GM12865 (cell line): ENCODE measurements around the gene PRRG1.
"Not testable (repeated sequence)": the region's sequence is repeated elsewhere in the genome, so short reads cannot be mapped to it uniquely, and the experiment has no call there.

Experiments used
- DNase-seq: peaks from one replicate; pipeline ENCODE4 v3.0.0; 2010; ENCODE audit warnings: low read depth
- H3K4me3 ChIP-seq: 2 replicates; pipeline ENCODE4 v1.5.1; 2011; ENCODE audit warnings: mild to moderate bottlenecking, low read depth, low read length, control low read depth
- TF ChIP-seq, protein P1 (sequence below): IDR thresholded peaks from 2 replicates; pipeline ENCODE4 v1.5.1; 2011; ENCODE audit warnings: low read length, control low read depth, low read depth, inconsistent platforms; ENCODE audit not compliant: insufficient read depth; ENCODE audit errors: missing control alignments

Gene PRRG1

DNA sequence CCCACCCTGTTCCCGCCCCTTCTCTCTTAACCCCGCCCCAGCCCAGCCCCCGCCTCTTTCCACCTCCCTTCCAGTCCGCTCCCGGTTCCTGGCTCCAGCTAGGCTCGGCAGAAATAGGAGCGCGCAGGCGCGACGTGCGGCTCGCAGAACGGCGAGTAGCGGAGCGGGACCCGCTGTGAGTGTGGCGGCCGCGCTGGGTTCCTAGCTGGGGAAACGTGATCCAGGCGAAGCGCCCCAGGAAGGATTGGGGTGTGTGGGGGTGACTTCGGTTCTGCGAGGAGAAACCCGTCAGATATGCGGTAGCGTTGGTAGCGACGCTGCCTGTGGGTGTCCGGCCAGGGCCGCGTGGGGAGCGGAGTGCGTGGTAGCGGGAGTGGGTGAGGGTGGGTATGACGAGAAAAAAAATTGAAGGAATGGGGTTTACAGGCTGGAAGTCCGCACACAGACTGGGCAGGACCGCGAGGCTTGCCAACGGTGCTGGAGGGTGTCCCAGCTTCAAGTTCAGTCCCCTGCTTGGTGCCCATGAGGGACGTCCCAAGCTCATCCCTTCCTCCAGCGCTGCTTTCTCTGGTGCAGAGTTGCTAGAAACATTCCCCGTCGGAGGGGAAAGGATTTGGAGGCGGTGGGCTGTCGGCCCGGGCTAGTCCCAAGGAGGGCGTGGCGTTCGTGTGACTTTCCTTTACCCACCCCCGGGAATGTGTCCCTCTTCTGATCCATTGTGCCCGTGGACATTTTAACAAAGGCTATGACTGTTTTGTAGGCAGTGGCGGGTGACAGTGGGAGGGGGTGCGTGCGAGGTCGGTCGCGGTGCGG is at the start of gene PRRG1:
TSS of gene PRRG1 (plus strand) at position 144 of the 813 bp plus-strand sequence. CDS start 56,886 bp downstream, outside the sequence.
- TF ChIP-seq, protein P1, sequence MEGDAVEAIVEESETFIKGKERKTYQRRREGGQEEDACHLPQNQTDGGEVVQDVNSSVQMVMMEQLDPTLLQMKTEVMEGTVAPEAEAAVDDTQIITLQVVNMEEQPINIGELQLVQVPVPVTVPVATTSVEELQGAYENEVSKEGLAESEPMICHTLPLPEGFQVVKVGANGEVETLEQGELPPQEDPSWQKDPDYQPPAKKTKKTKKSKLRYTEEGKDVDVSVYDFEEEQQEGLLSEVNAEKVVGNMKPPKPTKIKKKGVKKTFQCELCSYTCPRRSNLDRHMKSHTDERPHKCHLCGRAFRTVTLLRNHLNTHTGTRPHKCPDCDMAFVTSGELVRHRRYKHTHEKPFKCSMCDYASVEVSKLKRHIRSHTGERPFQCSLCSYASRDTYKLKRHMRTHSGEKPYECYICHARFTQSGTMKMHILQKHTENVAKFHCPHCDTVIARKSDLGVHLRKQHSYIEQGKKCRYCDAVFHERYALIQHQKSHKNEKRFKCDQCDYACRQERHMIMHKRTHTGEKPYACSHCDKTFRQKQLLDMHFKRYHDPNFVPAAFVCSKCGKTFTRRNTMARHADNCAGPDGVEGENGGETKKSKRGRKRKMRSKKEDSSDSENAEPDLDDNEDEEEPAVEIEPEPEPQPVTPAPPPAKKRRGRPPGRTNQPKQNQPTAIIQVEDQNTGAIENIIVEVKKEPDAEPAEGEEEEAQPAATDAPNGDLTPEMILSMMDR = no peak
- H3K4me3 ChIP-seq = no peak within 1 kb of the TSS
- no peak for DNase-seq

DNA sequence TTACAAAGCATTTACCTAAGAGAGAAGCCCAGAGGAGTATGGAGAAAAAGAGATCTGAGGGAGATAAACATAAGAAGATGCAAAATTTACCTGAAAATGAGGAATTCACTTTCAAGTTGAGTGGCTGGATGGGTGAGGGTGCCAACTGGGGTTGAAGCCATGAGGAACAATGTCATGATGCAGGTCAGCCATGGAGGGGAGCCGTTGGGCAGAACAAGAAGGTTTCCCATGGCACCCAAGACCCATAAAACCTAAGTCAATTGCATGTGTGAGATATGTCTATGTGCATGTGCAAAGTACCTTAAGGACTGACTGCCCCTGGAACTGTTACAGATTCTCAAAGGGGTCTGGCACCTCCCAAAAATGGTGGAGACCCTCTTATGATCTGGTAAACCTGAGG is 46.6 kb upstream of the PRRG1 start:
- H3K4me3 ChIP-seq = no peak overlapping the region
- no peak for DNase-seq
- TF ChIP-seq, protein P1 = no peak

DNA sequence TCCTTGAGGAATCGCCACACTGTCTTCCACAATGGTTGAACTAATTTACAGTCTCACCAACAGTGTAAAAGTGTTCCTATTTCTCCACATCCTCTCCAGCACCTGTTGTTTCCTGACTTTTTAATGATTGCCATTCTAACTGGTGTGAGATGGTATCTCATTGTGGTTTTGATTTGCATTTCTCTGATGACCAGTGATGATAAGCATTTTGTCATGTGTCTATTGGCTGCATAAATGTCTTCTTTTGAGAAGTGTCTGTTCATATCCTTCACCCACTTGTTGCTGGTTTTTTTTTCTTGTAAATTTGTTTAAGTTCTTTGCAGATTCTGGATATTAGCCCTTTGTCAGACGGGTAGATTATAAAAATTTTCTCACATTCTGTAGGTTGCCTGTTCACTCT is 43.9 kb upstream of the PRRG1 start:
- not testable (repeated sequence) for DNase-seq, H3K4me3 ChIP-seq

DNA sequence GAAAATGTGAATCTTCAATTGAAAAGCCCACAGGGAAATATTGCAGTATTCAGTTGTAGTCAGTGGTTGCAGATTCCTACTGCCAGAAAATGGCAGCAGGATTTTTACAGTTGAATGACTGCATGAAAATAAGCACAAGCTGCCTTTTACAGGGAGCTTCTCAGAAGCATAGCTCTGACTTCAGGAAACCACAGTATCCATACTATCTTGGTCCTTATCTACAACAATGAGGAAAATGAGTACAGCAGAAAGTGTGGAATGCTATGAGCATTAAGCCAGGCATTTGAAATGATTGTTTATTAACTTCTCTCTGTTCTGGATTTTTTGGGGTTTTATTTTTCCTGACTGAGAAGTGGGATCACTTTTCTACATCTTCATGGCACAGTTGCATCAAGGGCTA is 34.6 kb upstream of the PRRG1 start:
- TF ChIP-seq, protein P1 = no peak
- no peak for DNase-seq
- no peak overlapping the region for H3K4me3 ChIP-seq

DNA sequence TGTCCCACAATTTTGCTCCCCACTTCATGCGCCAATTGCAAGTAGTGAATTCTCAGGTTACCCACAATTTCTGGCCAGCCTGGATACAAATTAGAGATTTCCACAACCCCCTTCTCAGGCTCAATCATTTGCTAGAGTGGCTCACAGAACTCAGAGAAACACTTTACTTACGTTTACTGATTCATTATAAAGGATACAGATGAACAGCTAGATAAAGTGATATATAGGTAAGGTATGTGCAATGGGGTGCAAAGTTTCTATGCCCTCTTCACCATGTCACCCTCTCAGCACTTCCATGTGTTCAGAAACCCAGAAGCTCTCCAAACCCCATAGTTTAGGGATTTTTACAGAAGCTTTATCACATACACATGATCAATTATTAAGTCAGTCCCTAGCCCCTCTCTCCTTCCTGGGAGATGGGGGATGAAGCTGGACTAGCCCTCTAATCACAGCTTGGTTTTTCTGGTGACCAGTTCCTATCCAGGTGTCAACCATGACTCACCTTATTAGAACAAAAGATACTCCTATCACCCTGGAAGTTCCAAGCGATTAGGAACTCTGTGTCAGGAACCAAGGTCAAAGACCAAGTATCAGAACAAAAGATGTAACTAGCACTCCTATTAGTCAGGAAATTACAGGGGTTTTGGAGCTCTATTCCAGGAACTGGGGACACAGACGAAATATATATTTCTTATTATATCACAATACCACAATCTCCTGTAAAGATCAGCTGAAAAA is 33.5 kb upstream of the PRRG1 start:
- TF ChIP-seq, protein P1 = no peak
- no peak overlapping the region for H3K4me3 ChIP-seq

DNA sequence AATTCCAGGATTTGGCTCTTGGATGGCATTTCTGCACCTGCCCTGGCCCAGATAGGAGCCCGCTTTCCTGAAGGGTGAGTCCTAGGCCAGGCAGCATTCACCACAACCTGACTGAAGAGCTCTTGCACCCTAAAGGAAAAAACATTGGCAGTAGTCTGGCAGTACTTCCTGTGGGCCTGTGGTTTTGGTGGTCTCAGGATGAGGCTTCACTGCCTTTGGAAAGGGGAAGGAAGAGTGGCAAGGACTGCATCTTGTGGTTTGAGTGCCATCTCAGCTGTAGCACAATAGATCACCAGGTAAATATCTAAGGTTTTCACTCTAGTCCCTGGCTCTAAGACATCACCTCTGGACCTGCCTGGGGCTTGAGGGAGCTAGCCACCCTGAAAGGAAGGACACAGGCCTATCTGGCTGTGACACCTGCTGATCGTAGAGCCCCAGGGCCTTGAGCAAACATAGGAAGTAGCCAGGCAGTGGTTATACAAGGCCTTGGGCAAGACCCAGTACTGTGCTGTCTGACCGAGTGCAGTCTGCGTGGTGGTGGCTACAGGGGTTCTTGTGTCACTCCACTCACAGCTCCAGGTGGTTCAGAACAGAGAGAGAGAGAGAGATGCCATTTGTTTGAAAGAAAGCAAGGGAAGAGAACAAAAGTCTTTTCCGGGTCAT is 28.5 kb upstream of the PRRG1 start:
- H3K4me3 ChIP-seq = no peak overlapping the region
- TF ChIP-seq, protein P1 = no peak
- no peak for DNase-seq

More for the DNA sequence above, 33.5 kb upstream of the PRRG1 start:
- DNase-seq = no peak

DNA sequence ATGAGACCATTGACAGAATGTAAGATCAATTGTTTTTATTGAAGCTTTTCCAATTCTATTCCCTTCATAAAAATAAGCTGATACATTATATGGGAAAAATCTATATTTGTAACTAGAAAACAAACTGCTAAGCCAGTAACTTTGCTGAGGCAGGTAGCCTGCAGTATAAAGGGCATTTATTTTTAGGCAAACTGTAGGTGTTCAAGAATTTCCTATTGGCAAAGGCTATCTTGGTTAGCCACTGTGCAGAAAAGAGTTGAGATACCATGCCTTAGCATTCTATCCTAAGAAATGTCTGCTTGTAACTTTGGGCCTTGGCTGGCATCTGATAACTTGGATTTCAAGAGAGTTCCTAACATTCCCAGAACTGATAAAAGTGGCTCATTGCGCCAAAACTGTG is 18.5 kb upstream of the PRRG1 start:
- no peak overlapping the region for H3K4me3 ChIP-seq
- no peak for DNase-seq
- TF ChIP-seq, protein P1 = no peak
